OCI-LY7 (cell line): ENCODE data around the gene OTUD7B. TPM values are rescaled to one million over a fixed set of nuclear protein-coding genes. Genes with fewer than 3 reads are reported as not detected.

ENCODE experiments used
- BruUV-seq: library from RNA; stranded (reverse); fragments of 400-500 nt; replicated peaks from 2 replicates; lab custom pipeline; 2021; lab: Mats Ljungman, UMichigan
- CTCF ChIA-PET: fragments of 300-600 bp; sonication (Branson Sonifier 250); formaldehyde crosslinking; loops from one replicate; lab custom pipeline; 2022; ENCODE audit warnings: antibody characterized with exemption; ENCODE audit not compliant: unreplicated experiment; lab: Charles Lee
- POLR2A ChIA-PET: fragments of 300-600 bp; sonication (Branson Sonifier 250); formaldehyde crosslinking; loops from one replicate; lab custom pipeline; 2022; ENCODE audit warnings: antibody characterized with exemption; lab: Charles Lee
- DNase-seq: peaks from one replicate; pipeline ENCODE4 v3.0.0-alpha.2; 2015; ENCODE audit warnings: low spot score
- H2AFZ ChIP-seq: fragments of 200-600 bp; sonication (generic), shearing (Covaris generic); 2 replicates; pipeline ENCODE4 v1.6.1; 2014; ENCODE audit warnings: mild to moderate bottlenecking, antibody characterized with exemption, low read length, moderate library complexity
- H3K27ac ChIP-seq: fragments of 200-600 bp; sonication (generic); 2 replicates; pipeline ENCODE4 v1.5.1; 2014; ENCODE audit warnings: mixed run types, low read depth, mild to moderate bottlenecking, moderate library complexity, low read length, inconsistent platforms; ENCODE audit not compliant: poor library complexity, severe bottlenecking
- H3K36me3 ChIP-seq: fragments of 200-600 bp; sonication (generic); 2 replicates; pipeline ENCODE4 v1.6.1; 2014; ENCODE audit warnings: mild to moderate bottlenecking, antibody characterized with exemption, low read length, moderate library complexity, mixed read lengths; ENCODE audit not compliant: insufficient read depth
- H3K4me1 ChIP-seq: fragments of 200-600 bp; sonication (generic); 2 replicates; pipeline ENCODE4 v1.5.1; 2014; ENCODE audit warnings: mild to moderate bottlenecking, low read length; ENCODE audit not compliant: insufficient read depth, poor library complexity, severe bottlenecking
- H3K4me2 ChIP-seq: fragments of 200-600 bp; sonication (generic); 2 replicates; pipeline ENCODE4 v1.6.1; 2014; ENCODE audit warnings: mild to moderate bottlenecking, low read length
- H3K4me3 ChIP-seq: fragments of 200-600 bp; sonication (generic); 2 replicates; pipeline ENCODE4 v1.5.1; 2014; ENCODE audit warnings: mild to moderate bottlenecking, low read depth, low read length; ENCODE audit not compliant: poor library complexity, severe bottlenecking
- H3K79me2 ChIP-seq: fragments of 200-600 bp; sonication (generic); 2 replicates; pipeline ENCODE4 v1.6.1; 2016; ENCODE audit warnings: low read depth, mild to moderate bottlenecking, low read length, moderate library complexity, mixed read lengths; ENCODE audit not compliant: insufficient read depth
- H3K9me2 ChIP-seq: fragments of 200-600 bp; sonication (generic); 2 replicates; pipeline ENCODE4 v1.6.1; 2016; ENCODE audit warnings: mild to moderate bottlenecking, low read length, mixed read lengths; ENCODE audit not compliant: insufficient read depth
- H3K9me3 ChIP-seq: fragments of 200-600 bp; sonication (generic); 2 replicates; pipeline ENCODE4 v1.6.1; 2014; ENCODE audit warnings: mild to moderate bottlenecking, mixed run types, low read length, mixed read lengths
- H4K20me1 ChIP-seq: fragments of 200-600 bp; sonication (generic); 2 replicates; pipeline ENCODE4 v1.6.1; 2014; ENCODE audit warnings: mild to moderate bottlenecking, antibody characterized with exemption, low read length, moderate library complexity, mixed read lengths; ENCODE audit not compliant: insufficient read depth
- CTCF ChIP-seq: fragments of 200-600 bp; sonication (generic); conservative IDR thresholded peaks from 2 replicates; pipeline ENCODE4 v1.5.1; 2014; ENCODE audit warnings: mild to moderate bottlenecking, antibody characterized with exemption, low read length, moderate library complexity, mixed read lengths
- EZH2phosphoT487 ChIP-seq: fragments of 200-600 bp; sonication (generic); IDR thresholded peaks from 2 replicates; pipeline ENCODE4 v1.6.1; 2018; ENCODE audit warnings: low read depth, borderline replicate concordance, mild to moderate bottlenecking, mixed run types, antibody characterized with exemption, low read length, moderate library complexity, mixed read lengths
- intact Hi-C: fragments of 100-400 bp; cut with micrococcal nuclease; formaldehyde crosslinking; loops from one replicate; pipeline ENCODE4 v1.10.0; 2022; ENCODE audit not compliant: unreplicated experiment
- total RNA-seq, 2 experiments: library from RNA; depleted of rRNA in 1 of 2; stranded (reverse); fragments of >200 nt in 1 of 2; shearing (Covaris generic) in 1 of 2; gene quantifications; 2 replicates each; pipeline ENCODE4 v1.2.3, GENCODE V29; 2014 to 2022

OTUD7B gene
- total RNA-seq, 2 experiments from 2014 or later, result 1.7 to 4.3 TPM

- BruUV-seq, result no TSS peak
- no peaks in the 10 kb centered on the region for H3K36me3 ChIP-seq
- H4K20me1 ChIP-seq, result no peaks in the 10 kb centered on the region
- POLR2A ChIA-PET, result no interaction called here
- no peak overlapping the region for H3K4me2 ChIP-seq
- H3K9me3 ChIP-seq, result no peaks in the 10 kb centered on the region
- no peak for DNase-seq
- CTCF ChIA-PET, result no interaction called here
- H3K27ac ChIP-seq, result no peak overlapping the region
- H3K4me3 ChIP-seq, result no peak overlapping the region
- peaks cover under 1% of the 10 kb centered on the region; the same call in 1 of the 2 replicates for H3K79me2 ChIP-seq
- intact Hi-C loops, result no loop called here
- H2AFZ ChIP-seq, result no peak overlapping the region
- TF ChIP-seq CTCF, result no peak
- TF ChIP-seq EZH2phosphoT487, result no peak
- H3K4me1 ChIP-seq, result peaks cover 27% of the 10 kb centered on the region
- no peaks in the 10 kb centered on the region for H3K9me2 ChIP-seq
Measured at GRCh38 chr1:149932474-149932873, 78.1 kb downstream of the OTUD7B start.

- no peak for DNase-seq
- intact Hi-C loops, result no loop called here
- H3K36me3 ChIP-seq, result peaks cover 8% of the 10 kb centered on the region
- no peak overlapping the region for H3K4me3 ChIP-seq
- H4K20me1 ChIP-seq, result peaks cover 6% of the 10 kb centered on the region; the same call in 1 of the 2 replicates
- no peak overlapping the region for H2AFZ ChIP-seq
- no peaks in the 10 kb centered on the region for H3K9me3 ChIP-seq
- TF ChIP-seq EZH2phosphoT487, result no peak
- no peak for TF ChIP-seq CTCF
- no TSS peak for BruUV-seq
- ChIA-PET CTCF (no interaction called here), POLR2A (interaction anchor here (0.7 kb wide), 1 partner anchor 137 kb away, joined by 3 read pairs; no protein-coding TSS in a partner anchor)
- no peak overlapping the region for H3K27ac ChIP-seq
- no peaks in the 10 kb centered on the region for H3K9me2 ChIP-seq
- no peak overlapping the region for H3K4me2 ChIP-seq
- peaks cover 26% of the 10 kb centered on the region for H3K4me1 ChIP-seq
- H3K79me2 ChIP-seq, result peaks cover 12% of the 10 kb centered on the region
Measured at GRCh38 chr1:149931212-149931790, 79.2 kb downstream of the OTUD7B start.

- ChIA-PET POLR2A (interaction anchor here (0.6 to 2.1 kb wide), 3 partner anchors 31 to 45 kb away, joined by 3 to 16 read pairs (median 8); a partner anchor contains a TSS), CTCF (no interaction called here)
- H3K9me2 ChIP-seq, result no peaks in the 10 kb centered on the region
- peaks cover 6% of the 10 kb centered on the region; the same call in 1 of the 2 replicates for H4K20me1 ChIP-seq
- peaks cover 37% of the 10 kb centered on the region for H3K4me1 ChIP-seq
- H3K36me3 ChIP-seq, result peaks cover 22% of the 10 kb centered on the region
- H3K4me2 ChIP-seq, result no peak overlapping the region
- no peak for DNase-seq
- BruUV-seq, result no TSS peak
- no peak overlapping the region for H3K27ac ChIP-seq
- H3K4me3 ChIP-seq, result no peak overlapping the region
- H3K9me3 ChIP-seq, result no peaks in the 10 kb centered on the region
- H2AFZ ChIP-seq, result peak overlapping the region; percentile 65; the same call in 1 of the 2 replicates
- no peak for TF ChIP-seq CTCF
- no peak for TF ChIP-seq EZH2phosphoT487
- intact Hi-C loops, result no loop called here
- H3K79me2 ChIP-seq, result peaks cover 24% of the 10 kb centered on the region
Measured at GRCh38 chr1:149929856-149930255, 80.7 kb downstream of the OTUD7B start.
